Neural cell (in vitro differentiated cells): ENCODE measurements around the gene CTLA4.

Source experiments
- CTCF ChIP-seq: fragments of 450-650 bp; IDR thresholded peaks from 2 replicates; pipeline ENCODE4 v1.5.1; 2014; ENCODE audit warnings: antibody characterized with exemption, mild to moderate bottlenecking, moderate library complexity; ENCODE audit not compliant: poor library complexity, severe bottlenecking
- EP300 ChIP-seq: fragments of 450-650 bp; conservative IDR thresholded peaks from 2 replicates; pipeline ENCODE4 v1.6.1; 2014; ENCODE audit warnings: antibody characterized with exemption, mild to moderate bottlenecking, moderate library complexity; ENCODE audit not compliant: poor library complexity, severe bottlenecking
- EZH2 ChIP-seq: fragments of 200-600, 300-800 bp; shearing (Covaris generic), sonication (generic); IDR thresholded peaks from 2 replicates; pipeline ENCODE4 v1.6.1; 2014; ENCODE audit warnings: antibody characterized with exemption, low read length, borderline replicate concordance, mild to moderate bottlenecking; ENCODE audit not compliant: insufficient read depth, poor library complexity, severe bottlenecking
- MXI1 ChIP-seq: fragments of 450-650 bp; conservative IDR thresholded peaks from 2 replicates; pipeline ENCODE4 v1.6.1; 2014; ENCODE audit warnings: antibody characterized with exemption, mild to moderate bottlenecking; ENCODE audit not compliant: poor library complexity, severe bottlenecking
- POLR2AphosphoS5 ChIP-seq: IDR thresholded peaks from 2 replicates; pipeline ENCODE4 v1.6.1; 2012
- RAD21 ChIP-seq: fragments of 450-650 bp; conservative IDR thresholded peaks from 2 replicates; pipeline ENCODE4 v1.6.1; 2014; ENCODE audit warnings: antibody characterized with exemption, mild to moderate bottlenecking, moderate library complexity
- SMC3 ChIP-seq: fragments of 450-650 bp; conservative IDR thresholded peaks from 2 replicates; pipeline ENCODE4 v1.6.1; 2014; ENCODE audit warnings: antibody characterized with exemption, mild to moderate bottlenecking, moderate library complexity; ENCODE audit not compliant: poor library complexity

- no peak for TF ChIP-seq CTCF
- TF ChIP-seq SMC3: no peak
- no peak for TF ChIP-seq POLR2AphosphoS5
- no peak for TF ChIP-seq EZH2
- no peak for TF ChIP-seq EP300
- TF ChIP-seq RAD21: no peak
- no peak for TF ChIP-seq MXI1
Observed at GRCh38 chr2:203905656-203906055, 38.1 kb downstream of the CTLA4 start.
